Measurements from ENCODE around the gene NRG2. TPM values are rescaled to one million over a fixed set of nuclear protein-coding genes. Genes with fewer than 3 reads are reported as not detected.

NRG2 gene
- total RNA-seq, 1 donor from 2014 or later = 2.0 TPM

DNA sequence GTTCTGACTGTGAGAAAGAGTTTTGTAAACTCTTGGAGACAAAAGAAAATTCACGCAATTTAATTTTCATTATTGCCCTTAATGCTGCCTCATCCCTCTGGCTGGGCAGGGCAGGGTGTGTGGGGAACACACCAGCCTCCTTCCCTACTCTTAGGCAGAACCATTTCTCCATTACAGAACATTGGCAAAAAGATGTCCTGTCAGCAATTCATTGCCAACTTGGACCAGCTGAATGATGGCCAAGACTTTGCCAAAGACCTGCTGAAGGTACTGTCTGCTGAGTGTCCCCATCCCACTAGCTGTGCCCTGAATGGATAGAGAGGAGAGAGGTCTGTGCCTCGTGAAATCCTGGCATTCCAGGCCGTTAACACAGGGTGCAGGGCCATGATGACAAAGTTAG is 209.6 kb downstream of the NRG2 start:
- Mint-ChIP-seq H3K27ac (no peak overlapping the region), H3K4me1 (no peaks in the 10 kb centered on the region), H3K9me3 (peaks cover 9% of the 10 kb centered on the region), H3K27me3 (ENCODE audit: low read depth) (peaks cover 76% of the 10 kb centered on the region), H3K4me3 (no peak overlapping the region), H3K36me3 (no peaks in the 10 kb centered on the region)
- TF ChIP-seq, protein P1, sequence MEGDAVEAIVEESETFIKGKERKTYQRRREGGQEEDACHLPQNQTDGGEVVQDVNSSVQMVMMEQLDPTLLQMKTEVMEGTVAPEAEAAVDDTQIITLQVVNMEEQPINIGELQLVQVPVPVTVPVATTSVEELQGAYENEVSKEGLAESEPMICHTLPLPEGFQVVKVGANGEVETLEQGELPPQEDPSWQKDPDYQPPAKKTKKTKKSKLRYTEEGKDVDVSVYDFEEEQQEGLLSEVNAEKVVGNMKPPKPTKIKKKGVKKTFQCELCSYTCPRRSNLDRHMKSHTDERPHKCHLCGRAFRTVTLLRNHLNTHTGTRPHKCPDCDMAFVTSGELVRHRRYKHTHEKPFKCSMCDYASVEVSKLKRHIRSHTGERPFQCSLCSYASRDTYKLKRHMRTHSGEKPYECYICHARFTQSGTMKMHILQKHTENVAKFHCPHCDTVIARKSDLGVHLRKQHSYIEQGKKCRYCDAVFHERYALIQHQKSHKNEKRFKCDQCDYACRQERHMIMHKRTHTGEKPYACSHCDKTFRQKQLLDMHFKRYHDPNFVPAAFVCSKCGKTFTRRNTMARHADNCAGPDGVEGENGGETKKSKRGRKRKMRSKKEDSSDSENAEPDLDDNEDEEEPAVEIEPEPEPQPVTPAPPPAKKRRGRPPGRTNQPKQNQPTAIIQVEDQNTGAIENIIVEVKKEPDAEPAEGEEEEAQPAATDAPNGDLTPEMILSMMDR (IDR thresholded peaks at IDR 0.05; ENCODE audit: unreplicated experiment) = no peak
- DNase-seq (ENCODE audit: low spot score in 2 of 2, unreplicated experiment in 2 of 2) = no peak

DNA sequence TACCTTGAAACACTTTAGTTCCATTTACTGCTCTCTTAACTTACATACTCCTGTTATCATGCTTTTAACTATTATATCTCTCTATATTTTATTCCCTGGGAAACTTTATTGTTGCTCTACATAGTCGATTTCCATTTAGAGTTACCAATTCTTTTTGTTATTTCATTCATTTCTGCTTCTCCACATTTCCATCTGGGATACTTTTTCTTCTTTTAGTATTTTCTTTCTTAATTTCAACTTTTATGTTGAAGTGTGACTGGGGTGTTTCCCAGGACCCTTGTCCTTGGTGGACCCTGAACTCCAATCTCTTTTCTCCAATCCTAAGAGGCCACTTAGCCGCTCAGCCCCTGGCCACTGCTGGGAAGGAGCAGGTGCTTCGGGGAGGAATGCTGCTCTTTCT is 211.5 kb downstream of the NRG2 start:
- no peaks in the 10 kb centered on the region for H3K36me3 Mint-ChIP-seq
- DNase-seq (ENCODE audit: low spot score in 2 of 2, unreplicated experiment in 2 of 2) = no peak
- peaks cover 85% of the 10 kb centered on the region for H3K27me3 Mint-ChIP-seq (ENCODE audit: low read depth)
- no peak overlapping the region for H3K4me3 Mint-ChIP-seq
- no peaks in the 10 kb centered on the region for H3K4me1 Mint-ChIP-seq
- peaks cover 9% of the 10 kb centered on the region for H3K9me3 Mint-ChIP-seq
- TF ChIP-seq, protein P1 (IDR thresholded peaks at IDR 0.05; ENCODE audit: unreplicated experiment) = no peak
- no peak overlapping the region for H3K27ac Mint-ChIP-seq

DNA sequence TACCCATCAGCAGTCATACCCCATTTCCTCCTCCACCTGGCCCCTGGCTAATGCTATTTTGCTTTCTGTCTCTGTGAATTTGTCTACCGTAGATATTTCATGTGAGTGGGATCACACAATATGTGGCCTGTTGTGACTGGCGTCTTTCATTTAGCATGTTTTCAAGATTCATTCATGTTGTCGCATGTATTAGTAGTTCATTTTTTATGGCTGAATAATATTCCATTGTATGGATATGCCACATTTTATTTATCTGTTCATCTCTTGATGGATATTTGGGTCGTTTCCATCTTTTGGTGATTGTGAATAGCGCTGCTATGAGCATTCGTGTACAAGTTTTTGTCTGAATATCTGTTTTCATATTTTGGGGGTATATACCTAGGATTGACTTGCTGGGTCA is 213.6 kb downstream of the NRG2 start:
- TF ChIP-seq, protein P1 (IDR thresholded peaks at IDR 0.05; ENCODE audit: unreplicated experiment) = no peak
- no peak overlapping the region for H3K27ac Mint-ChIP-seq
- DNase-seq (ENCODE audit: low spot score in 2 of 2, unreplicated experiment in 2 of 2) = no peak
- H3K36me3 Mint-ChIP-seq = no peaks in the 10 kb centered on the region
- peaks cover 9% of the 10 kb centered on the region for H3K9me3 Mint-ChIP-seq
- no peaks in the 10 kb centered on the region for H3K4me1 Mint-ChIP-seq
- H3K27me3 Mint-ChIP-seq (ENCODE audit: low read depth) = peaks cover 87% of the 10 kb centered on the region
- H3K4me3 Mint-ChIP-seq = no peak overlapping the region

DNA sequence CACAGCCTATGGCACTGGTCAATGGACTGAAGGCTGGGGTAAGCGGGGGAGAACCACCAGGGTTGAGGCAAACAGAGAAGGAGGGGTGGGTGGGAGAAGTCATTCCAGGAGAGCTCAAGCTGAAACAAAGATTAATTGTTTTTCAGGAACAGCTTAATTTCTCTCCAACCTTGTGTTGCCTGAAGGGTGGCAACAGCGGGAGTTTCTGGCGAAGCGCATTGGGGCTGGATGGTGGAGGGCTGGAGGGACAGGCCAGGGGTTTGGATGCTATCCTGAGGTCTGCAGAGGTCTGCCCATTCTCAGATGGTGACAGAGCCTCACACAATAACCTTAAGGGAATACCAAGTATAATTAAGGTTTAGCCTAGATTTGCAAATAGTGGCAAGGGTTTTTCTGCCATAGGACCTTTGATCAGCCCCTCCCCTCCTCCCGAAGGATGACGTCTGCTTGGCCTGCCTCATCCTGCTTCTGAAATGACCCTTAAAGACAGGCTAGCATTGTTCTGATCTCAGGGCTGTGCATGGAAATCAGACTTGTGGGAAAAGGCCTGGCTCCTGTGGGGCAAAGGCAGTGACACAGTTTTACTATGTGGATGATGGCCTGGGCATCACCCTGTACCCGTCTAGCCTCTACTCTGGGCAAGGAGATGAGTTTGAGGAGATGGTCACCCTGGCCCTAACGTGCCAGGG is 214.7 kb downstream of the NRG2 start:
- H3K9me3 Mint-ChIP-seq = peaks cover 9% of the 10 kb centered on the region
- no peak for DNase-seq (ENCODE audit: low spot score in 2 of 2, unreplicated experiment in 2 of 2)
- TF ChIP-seq, protein P1 (IDR thresholded peaks at IDR 0.05; ENCODE audit: unreplicated experiment) = no peak
- H3K36me3 Mint-ChIP-seq = no peaks in the 10 kb centered on the region
- H3K4me1 Mint-ChIP-seq = no peaks in the 10 kb centered on the region
- H3K27ac Mint-ChIP-seq = no peak overlapping the region
- H3K27me3 Mint-ChIP-seq (ENCODE audit: low read depth) = peaks cover 83% of the 10 kb centered on the region
- H3K4me3 Mint-ChIP-seq = no peak overlapping the region

DNA sequence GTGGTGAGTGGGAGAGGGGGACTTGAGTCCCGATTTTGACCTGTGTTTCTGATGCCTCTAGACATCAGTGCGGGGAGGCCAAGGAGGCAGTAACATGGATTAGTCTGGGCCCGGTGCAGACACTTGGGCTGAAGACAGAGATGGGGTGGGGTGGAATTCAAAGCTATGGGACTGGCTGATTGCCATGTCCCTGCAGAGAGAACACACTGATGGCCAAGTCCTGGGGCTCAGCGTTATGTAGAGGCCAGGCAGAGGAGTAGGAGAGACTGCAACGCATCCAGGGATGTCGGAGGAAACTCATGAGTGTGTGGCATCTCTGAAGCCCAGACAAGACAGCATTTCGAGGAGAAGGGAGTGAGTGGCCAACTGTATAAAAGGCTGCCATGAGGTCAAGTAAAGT is 217.4 kb downstream of the NRG2 start:
- Mint-ChIP-seq H3K4me3 (no peak overlapping the region), H3K9me3 (peaks cover 9% of the 10 kb centered on the region), H3K4me1 (no peaks in the 10 kb centered on the region), H3K27me3 (ENCODE audit: low read depth) (peaks cover 68% of the 10 kb centered on the region), H3K27ac (no peak overlapping the region), H3K36me3 (no peaks in the 10 kb centered on the region)
- TF ChIP-seq, protein P1 (IDR thresholded peaks at IDR 0.05; ENCODE audit: unreplicated experiment) = no peak
- DNase-seq (ENCODE audit: low spot score in 2 of 2, unreplicated experiment in 2 of 2) = no peak

Measured in mesothelial cell of epicardium (in vitro differentiated cells).